ENCODE measurements around the gene STXBP5L.

DNA sequence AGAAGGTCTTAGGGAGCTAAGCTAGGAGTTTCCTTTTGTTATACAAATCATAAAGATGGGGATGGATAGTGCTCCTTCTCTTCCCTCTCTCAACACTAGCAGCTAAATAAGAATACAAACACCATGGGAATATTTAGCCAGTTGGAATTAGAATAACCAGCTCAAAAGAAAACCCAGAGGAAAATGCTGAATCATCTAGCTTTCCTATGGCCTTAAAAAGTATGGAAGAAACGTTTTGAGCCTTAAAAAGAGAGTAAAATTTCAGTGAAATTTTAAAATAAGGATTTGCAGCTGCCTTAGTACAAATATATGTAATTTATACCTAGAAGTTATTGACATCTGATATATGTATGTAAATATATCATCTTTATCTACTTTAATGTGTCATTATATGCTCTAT lies 245.8 kb downstream of the STXBP5L start:
- TF ChIP-seq TAF1 (conservative IDR thresholded peaks at IDR 0.05) (no peak), NR2F2 (IDR thresholded peaks at IDR 0.05) (no peak), HNF4A (conservative IDR thresholded peaks at IDR 0.05) (no peak)
- TF ChIP-seq, protein P1, sequence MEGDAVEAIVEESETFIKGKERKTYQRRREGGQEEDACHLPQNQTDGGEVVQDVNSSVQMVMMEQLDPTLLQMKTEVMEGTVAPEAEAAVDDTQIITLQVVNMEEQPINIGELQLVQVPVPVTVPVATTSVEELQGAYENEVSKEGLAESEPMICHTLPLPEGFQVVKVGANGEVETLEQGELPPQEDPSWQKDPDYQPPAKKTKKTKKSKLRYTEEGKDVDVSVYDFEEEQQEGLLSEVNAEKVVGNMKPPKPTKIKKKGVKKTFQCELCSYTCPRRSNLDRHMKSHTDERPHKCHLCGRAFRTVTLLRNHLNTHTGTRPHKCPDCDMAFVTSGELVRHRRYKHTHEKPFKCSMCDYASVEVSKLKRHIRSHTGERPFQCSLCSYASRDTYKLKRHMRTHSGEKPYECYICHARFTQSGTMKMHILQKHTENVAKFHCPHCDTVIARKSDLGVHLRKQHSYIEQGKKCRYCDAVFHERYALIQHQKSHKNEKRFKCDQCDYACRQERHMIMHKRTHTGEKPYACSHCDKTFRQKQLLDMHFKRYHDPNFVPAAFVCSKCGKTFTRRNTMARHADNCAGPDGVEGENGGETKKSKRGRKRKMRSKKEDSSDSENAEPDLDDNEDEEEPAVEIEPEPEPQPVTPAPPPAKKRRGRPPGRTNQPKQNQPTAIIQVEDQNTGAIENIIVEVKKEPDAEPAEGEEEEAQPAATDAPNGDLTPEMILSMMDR (IDR thresholded peaks at IDR 0.05; ENCODE audit: low read depth, low read length, missing input control) = no peak
- TF ChIP-seq, protein P2, sequence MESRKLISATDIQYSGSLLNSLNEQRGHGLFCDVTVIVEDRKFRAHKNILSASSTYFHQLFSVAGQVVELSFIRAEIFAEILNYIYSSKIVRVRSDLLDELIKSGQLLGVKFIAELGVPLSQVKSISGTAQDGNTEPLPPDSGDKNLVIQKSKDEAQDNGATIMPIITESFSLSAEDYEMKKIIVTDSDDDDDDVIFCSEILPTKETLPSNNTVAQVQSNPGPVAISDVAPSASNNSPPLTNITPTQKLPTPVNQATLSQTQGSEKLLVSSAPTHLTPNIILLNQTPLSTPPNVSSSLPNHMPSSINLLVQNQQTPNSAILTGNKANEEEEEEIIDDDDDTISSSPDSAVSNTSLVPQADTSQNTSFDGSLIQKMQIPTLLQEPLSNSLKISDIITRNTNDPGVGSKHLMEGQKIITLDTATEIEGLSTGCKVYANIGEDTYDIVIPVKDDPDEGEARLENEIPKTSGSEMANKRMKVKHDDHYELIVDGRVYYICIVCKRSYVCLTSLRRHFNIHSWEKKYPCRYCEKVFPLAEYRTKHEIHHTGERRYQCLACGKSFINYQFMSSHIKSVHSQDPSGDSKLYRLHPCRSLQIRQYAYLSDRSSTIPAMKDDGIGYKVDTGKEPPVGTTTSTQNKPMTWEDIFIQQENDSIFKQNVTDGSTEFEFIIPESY (IDR thresholded peaks at IDR 0.05) = no peak

Measured in liver (tissue), 3 donors.